ENCODE results near the gene SMARCAL1.

DNA sequence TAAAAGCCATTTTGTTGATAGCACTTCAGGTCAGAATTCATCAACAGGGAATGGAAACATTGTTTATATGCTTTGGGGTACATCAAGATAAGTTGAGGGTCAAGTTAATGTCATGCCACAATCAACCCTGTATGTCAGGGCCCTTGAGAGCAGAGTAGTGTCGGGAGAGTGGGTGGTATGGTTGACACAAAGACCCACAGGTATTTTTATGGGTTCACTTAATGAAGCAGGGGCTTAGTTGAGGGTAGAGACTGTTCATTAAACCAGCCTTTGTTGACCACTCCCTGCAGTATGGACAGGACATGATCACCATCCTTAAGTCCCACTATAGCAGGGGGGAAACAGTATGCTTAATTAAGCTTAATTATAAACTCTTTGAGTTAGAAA, 92.1 kb downstream of the SMARCAL1 start:
- no peak for TF ChIP-seq ZNF274 (CRISPR knock-in tag; IDR thresholded peaks at IDR 0.05)
- no peak for TF ChIP-seq SP5 (CRISPR knock-in tag; IDR thresholded peaks at IDR 0.05; ENCODE audit: borderline replicate concordance, low read depth)
- no peak for TF ChIP-seq ZNF235 (CRISPR knock-in tag; IDR thresholded peaks at IDR 0.05; ENCODE audit: borderline replicate concordance)
